ENCODE results near the gene SORCS2. TPM values are rescaled to one million over a fixed set of nuclear protein-coding genes. Genes with fewer than 3 reads are reported as not detected.

The SORCS2 gene
- total and polyA plus RNA-seq, 4 donors, result 0.05 to 8.4 (median 1.8) TPM

- Histone ChIP-seq H3K9me3 (ENCODE audit: control insufficient read depth, low read length) (no peaks in the 10 kb centered on the region), H3K4me3 (ENCODE audit: low read length in 2 of 2) (no peak overlapping the region), H3K4me1 (ENCODE audit: control insufficient read depth in 1 of 2, insufficient read depth in 2 of 2, low read length in 2 of 2) (no peaks in the 10 kb centered on the region), H3K36me3 (ENCODE audit: control insufficient read depth in 1 of 2, insufficient read depth in 2 of 2, low read length in 1 of 2) (no peaks in the 10 kb centered on the region), H3K27me3 (ENCODE audit: control insufficient read depth in 1 of 2, insufficient read depth in 2 of 2, low read length in 1 of 2) (no peaks in the 10 kb centered on the region), H3K27ac (ENCODE audit: low read depth in 1 of 2, low read length in 2 of 2) (no peak overlapping the region)
- intact Hi-C loops (cut with DNase I), result no loop called here
- WGBS, 2 donors, result 87 to 89% methylated on average over 24 to 26 of the region's 26 CpGs
- DNase-seq (no peak), ATAC-seq (ENCODE audit: low FRiP score) (no peak)
Measured at GRCh38 chr4:7733801-7734650, 541.7 kb downstream of the SORCS2 start.

DNA sequence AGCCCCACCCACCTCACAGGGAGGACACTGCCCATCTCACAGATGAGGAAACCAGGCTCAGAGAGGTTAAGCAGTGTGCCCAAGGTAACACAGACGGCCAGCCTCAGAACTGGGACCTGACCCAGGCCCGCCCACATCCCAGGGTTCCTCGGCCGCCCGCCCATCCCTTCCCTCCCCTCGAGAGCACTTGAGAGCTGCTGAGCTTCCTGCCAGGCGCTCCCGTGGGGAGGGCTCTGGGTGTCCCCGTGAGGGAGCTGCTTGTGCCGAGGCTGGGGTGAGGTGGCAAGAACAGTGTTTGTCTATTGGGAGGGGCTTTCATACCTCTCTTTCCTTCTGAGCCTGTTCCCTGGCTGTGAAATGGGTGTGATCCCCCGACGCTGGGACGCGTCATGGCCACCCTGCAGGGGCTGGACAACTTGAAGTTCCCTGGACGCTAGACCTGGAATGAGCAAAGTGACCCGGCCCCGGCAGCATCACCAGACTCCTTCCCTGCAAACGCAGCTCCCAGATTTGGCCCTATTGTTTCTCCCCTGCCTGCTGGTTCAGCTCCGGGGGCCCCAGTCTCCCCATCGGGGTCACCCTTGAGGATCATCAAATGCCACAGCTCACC is 542.4 kb downstream of the SORCS2 start:
- intact Hi-C loops (cut with DNase I), result no loop called here
- no peaks in the 10 kb centered on the region for H3K4me1 ChIP-seq (ENCODE audit: control insufficient read depth in 1 of 2, insufficient read depth in 2 of 2, low read length in 2 of 2)
- no peaks in the 10 kb centered on the region for H3K36me3 ChIP-seq (ENCODE audit: control insufficient read depth in 1 of 2, insufficient read depth in 2 of 2, low read length in 1 of 2)
- no peak overlapping the region for H3K4me3 ChIP-seq (ENCODE audit: low read length in 2 of 2)
- ATAC-seq (ENCODE audit: low FRiP score) (no peak), DNase-seq (no peak)
- no peak overlapping the region for H3K27ac ChIP-seq (ENCODE audit: low read depth in 1 of 2, low read length in 2 of 2)
- H3K27me3 ChIP-seq (ENCODE audit: control insufficient read depth in 1 of 2, insufficient read depth in 2 of 2, low read length in 1 of 2), result no peaks in the 10 kb centered on the region
- WGBS, 2 donors, result 73 to 82% methylated on average over 20 of the region's 20 CpGs
- H3K9me3 ChIP-seq (ENCODE audit: control insufficient read depth, low read length), result no peaks in the 10 kb centered on the region

DNA sequence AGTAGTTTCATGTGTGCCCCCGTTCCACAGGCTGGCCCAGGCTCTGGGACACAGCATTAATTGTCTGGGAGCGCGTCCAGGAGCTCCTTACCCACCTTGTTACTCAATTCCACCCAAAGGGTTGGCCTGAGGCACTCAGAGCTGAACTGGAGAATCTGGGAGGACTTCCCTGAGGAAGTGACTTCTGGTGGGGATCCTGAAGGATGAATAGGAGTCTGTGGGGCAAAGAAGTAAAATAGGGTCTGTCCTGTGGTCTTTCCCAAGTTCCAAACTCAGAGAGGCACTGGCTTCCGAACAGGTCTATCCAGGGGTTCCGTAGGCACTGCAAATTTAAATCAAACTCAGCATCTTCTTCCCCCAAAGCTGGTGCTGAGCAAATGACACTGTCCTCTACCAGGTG is 543.1 kb downstream of the SORCS2 start:
- H3K36me3 ChIP-seq (ENCODE audit: control insufficient read depth in 1 of 2, insufficient read depth in 2 of 2, low read length in 1 of 2), result no peaks in the 10 kb centered on the region
- H3K27me3 ChIP-seq (ENCODE audit: control insufficient read depth in 1 of 2, insufficient read depth in 2 of 2, low read length in 1 of 2), result no peaks in the 10 kb centered on the region
- ATAC-seq (ENCODE audit: low FRiP score) (no peak), DNase-seq (no peak)
- WGBS, 2 donors, result 95 to 96% methylated on average over 5 of the region's 5 CpGs
- no peak overlapping the region for H3K27ac ChIP-seq (ENCODE audit: low read depth in 1 of 2, low read length in 2 of 2)
- H3K9me3 ChIP-seq (ENCODE audit: control insufficient read depth, low read length), result no peaks in the 10 kb centered on the region
- intact Hi-C loops (cut with DNase I), result no loop called here
- H3K4me3 ChIP-seq (ENCODE audit: low read length in 2 of 2), result no peak overlapping the region
- H3K4me1 ChIP-seq (ENCODE audit: control insufficient read depth in 1 of 2, insufficient read depth in 2 of 2, low read length in 2 of 2), result no peaks in the 10 kb centered on the region

DNA sequence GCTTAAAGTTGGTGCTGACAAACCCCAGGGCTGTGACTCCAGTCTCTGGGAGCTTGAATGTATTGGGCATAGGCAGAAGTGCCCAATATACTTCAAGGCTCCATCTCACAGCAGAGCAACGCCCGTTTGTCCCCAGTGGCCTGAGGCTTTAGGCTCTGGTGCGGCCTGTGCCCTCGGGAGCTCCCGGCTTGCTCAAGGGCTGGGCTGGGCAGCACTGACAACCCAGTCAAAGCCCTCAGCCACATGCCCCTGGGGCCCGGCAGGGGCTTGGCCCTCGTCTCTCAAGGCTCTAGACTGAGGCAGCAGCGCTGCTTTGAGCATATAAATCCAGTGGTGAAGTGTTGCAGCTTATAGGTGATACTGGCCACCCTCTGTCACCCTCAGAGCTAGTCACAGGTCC is 543.6 kb downstream of the SORCS2 start:
- H3K36me3 ChIP-seq (ENCODE audit: control insufficient read depth in 1 of 2, insufficient read depth in 2 of 2, low read length in 1 of 2), result no peaks in the 10 kb centered on the region
- WGBS, 2 donors, result 91 to 92% methylated on average over 8 of the region's 8 CpGs
- no peak for DNase-seq

DNA sequence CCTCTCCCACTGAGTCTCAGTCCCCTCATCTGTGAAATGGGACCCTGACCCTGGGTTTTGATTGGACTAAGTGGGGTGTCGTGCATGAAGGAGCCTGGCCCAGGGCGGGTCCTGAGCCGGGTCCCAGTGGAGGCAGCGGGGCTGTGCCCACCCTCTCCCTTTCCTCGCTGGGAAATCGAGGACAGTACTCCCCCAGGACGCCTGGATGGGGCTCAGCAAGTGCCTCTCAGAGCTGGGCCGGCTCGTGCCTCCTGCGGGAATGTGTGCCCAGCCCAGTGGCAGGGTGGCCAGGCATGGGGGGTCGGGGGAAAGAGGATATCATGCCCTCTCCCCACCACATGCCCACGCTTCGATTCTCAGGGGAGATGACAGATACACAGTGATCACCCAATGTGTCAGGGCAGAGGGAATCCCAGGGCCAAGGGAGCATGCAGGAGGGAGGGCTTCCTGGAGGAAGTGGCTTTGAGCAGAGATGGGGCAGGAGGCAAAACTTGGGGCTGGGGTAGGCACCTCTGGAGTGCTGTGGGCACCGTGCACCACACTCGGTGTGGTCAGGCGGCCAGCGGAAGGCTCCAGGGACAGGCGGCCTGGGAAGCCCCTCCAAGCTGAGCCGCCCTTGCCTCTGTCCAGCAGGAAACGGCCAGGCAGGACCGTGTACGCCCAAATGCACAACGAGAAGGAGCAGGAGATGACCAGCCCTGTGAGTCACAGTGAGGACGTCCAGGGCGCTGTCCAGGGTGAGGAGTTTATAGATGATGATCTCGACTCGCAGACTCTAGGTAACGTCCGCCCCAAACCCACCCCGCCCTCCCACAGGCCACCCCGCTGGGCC is 544.3 kb downstream of the SORCS2 start:
- Histone ChIP-seq H3K9me3 (ENCODE audit: control insufficient read depth, low read length) (no peaks in the 10 kb centered on the region), H3K36me3 (ENCODE audit: control insufficient read depth in 1 of 2, insufficient read depth in 2 of 2, low read length in 1 of 2) (no peaks in the 10 kb centered on the region), H3K27ac (ENCODE audit: low read depth in 1 of 2, low read length in 2 of 2) (no peak overlapping the region), H3K4me3 (ENCODE audit: low read length in 2 of 2) (no peak overlapping the region), H3K27me3 (ENCODE audit: control insufficient read depth in 1 of 2, insufficient read depth in 2 of 2, low read length in 1 of 2) (no peaks in the 10 kb centered on the region), H3K4me1 (ENCODE audit: control insufficient read depth in 1 of 2, insufficient read depth in 2 of 2, low read length in 2 of 2) (no peaks in the 10 kb centered on the region)
- ATAC-seq (ENCODE audit: low FRiP score) (no peak), DNase-seq (no peak)
- intact Hi-C loops (cut with DNase I), result no loop called here
- WGBS, 2 donors, result 86 to 87% methylated on average over 31 of the region's 31 CpGs

More for the DNA sequence above, 543.6 kb downstream of the SORCS2 start:
- Histone ChIP-seq H3K9me3 (ENCODE audit: control insufficient read depth, low read length) (no peaks in the 10 kb centered on the region), H3K27me3 (ENCODE audit: control insufficient read depth in 1 of 2, insufficient read depth in 2 of 2, low read length in 1 of 2) (no peaks in the 10 kb centered on the region), H3K4me3 (ENCODE audit: low read length in 2 of 2) (no peak overlapping the region), H3K27ac (ENCODE audit: low read depth in 1 of 2, low read length in 2 of 2) (no peak overlapping the region), H3K4me1 (ENCODE audit: control insufficient read depth in 1 of 2, insufficient read depth in 2 of 2, low read length in 2 of 2) (no peaks in the 10 kb centered on the region)
- intact Hi-C loops (cut with DNase I), result no loop called here
- no peak for ATAC-seq (ENCODE audit: low FRiP score)

GRCh38 chr4:7737268-7737645 is 544.9 kb downstream of the SORCS2 start:
- 88 to 93% methylated on average over 14 of the region's 14 CpGs for WGBS, 2 donors
- intact Hi-C loops (cut with DNase I), result no loop called here
- H3K4me3 ChIP-seq (ENCODE audit: low read length in 2 of 2), result no peak overlapping the region
- H3K36me3 ChIP-seq (ENCODE audit: control insufficient read depth in 1 of 2, insufficient read depth in 2 of 2, low read length in 1 of 2), result no peaks in the 10 kb centered on the region
- H3K27me3 ChIP-seq (ENCODE audit: control insufficient read depth in 1 of 2, insufficient read depth in 2 of 2, low read length in 1 of 2), result no peaks in the 10 kb centered on the region
- DNase-seq (no peak), ATAC-seq (ENCODE audit: low FRiP score) (no peak)
- H3K4me1 ChIP-seq (ENCODE audit: control insufficient read depth in 1 of 2, insufficient read depth in 2 of 2, low read length in 2 of 2), result no peaks in the 10 kb centered on the region
- no peaks in the 10 kb centered on the region for H3K9me3 ChIP-seq (ENCODE audit: control insufficient read depth, low read length)
- H3K27ac ChIP-seq (ENCODE audit: low read depth in 1 of 2, low read length in 2 of 2), result no peak overlapping the region

DNA sequence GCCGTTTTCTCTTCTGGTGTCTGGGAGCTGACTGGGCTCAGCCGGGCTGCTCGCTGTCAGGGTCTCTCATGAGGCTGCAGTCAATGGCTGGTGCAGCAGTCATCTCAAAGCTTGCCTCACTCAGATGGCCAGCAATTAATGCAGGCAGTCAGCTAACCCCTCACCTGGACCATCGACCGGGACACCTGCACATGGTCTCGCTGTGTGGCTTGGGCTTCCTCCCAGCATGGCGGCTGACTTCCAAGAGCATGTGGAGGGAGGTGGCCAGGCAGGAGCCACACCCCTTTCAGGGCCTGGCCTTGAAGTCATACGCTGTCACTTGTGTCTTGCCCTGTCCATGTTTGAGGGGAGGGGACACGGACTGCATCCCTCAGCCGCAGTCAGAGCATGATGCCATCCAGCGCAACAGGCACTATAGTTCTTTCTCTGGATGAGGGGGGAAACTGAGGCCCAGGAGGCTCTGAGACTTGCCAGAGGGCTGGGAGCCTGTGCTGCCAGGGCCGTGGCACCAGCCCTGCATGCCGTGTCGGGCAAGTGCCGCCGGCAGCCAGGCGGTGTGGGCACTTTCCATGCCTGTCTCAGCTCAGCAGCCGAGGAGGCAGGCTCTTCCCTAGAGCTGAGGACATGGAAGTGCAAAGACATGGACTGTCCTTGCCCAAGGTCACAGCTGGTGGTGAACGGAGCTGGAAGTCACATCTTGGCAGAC is 545.6 kb downstream of the SORCS2 start:
- intact Hi-C loops (cut with DNase I), result no loop called here
- WGBS, 2 donors, result 93 to 97% methylated on average over 19 of the region's 19 CpGs
- ATAC-seq (ENCODE audit: low FRiP score), result no peak

GRCh38 chr4:7738458-7739076 is 546.2 kb downstream of the SORCS2 start:
- DNase-seq, result no peak
- ATAC-seq (ENCODE audit: low FRiP score), result no peak
- H3K27ac ChIP-seq (ENCODE audit: low read depth in 1 of 2, low read length in 2 of 2), result no peak overlapping the region
- H3K36me3 ChIP-seq (ENCODE audit: control insufficient read depth in 1 of 2, insufficient read depth in 2 of 2, low read length in 1 of 2), result no peaks in the 10 kb centered on the region
- H3K4me3 ChIP-seq (ENCODE audit: low read length in 2 of 2), result no peak overlapping the region
- no peaks in the 10 kb centered on the region for H3K27me3 ChIP-seq (ENCODE audit: control insufficient read depth in 1 of 2, insufficient read depth in 2 of 2, low read length in 1 of 2)
- no peaks in the 10 kb centered on the region for H3K9me3 ChIP-seq (ENCODE audit: control insufficient read depth, low read length)
- intact Hi-C loops (cut with DNase I), result no loop called here
- no peaks in the 10 kb centered on the region for H3K4me1 ChIP-seq (ENCODE audit: control insufficient read depth in 1 of 2, insufficient read depth in 2 of 2, low read length in 2 of 2)
- 95 to 96% methylated on average over 32 of the region's 32 CpGs for WGBS, 2 donors

More for the DNA sequence above, 545.6 kb downstream of the SORCS2 start:
- Histone ChIP-seq H3K4me1 (ENCODE audit: control insufficient read depth in 1 of 2, insufficient read depth in 2 of 2, low read length in 2 of 2) (no peaks in the 10 kb centered on the region), H3K27ac (ENCODE audit: low read depth in 1 of 2, low read length in 2 of 2) (no peak overlapping the region), H3K4me3 (ENCODE audit: low read length in 2 of 2) (no peak overlapping the region), H3K27me3 (ENCODE audit: control insufficient read depth in 1 of 2, insufficient read depth in 2 of 2, low read length in 1 of 2) (no peaks in the 10 kb centered on the region), H3K9me3 (ENCODE audit: control insufficient read depth, low read length) (no peaks in the 10 kb centered on the region), H3K36me3 (ENCODE audit: control insufficient read depth in 1 of 2, insufficient read depth in 2 of 2, low read length in 1 of 2) (no peaks in the 10 kb centered on the region)
- no peak for DNase-seq

All from aorta (tissue), 5 donors.